ENCODE measurements around the gene CAMKK1.
A peak's percentile ranks its signal among the peaks of the same experiment; 100 is the strongest.
"Not testable (repeated sequence)": the region's sequence is repeated elsewhere in the genome, so short reads cannot be mapped to it uniquely, and the experiment has no call there.

CAMKK1 gene

DNA sequence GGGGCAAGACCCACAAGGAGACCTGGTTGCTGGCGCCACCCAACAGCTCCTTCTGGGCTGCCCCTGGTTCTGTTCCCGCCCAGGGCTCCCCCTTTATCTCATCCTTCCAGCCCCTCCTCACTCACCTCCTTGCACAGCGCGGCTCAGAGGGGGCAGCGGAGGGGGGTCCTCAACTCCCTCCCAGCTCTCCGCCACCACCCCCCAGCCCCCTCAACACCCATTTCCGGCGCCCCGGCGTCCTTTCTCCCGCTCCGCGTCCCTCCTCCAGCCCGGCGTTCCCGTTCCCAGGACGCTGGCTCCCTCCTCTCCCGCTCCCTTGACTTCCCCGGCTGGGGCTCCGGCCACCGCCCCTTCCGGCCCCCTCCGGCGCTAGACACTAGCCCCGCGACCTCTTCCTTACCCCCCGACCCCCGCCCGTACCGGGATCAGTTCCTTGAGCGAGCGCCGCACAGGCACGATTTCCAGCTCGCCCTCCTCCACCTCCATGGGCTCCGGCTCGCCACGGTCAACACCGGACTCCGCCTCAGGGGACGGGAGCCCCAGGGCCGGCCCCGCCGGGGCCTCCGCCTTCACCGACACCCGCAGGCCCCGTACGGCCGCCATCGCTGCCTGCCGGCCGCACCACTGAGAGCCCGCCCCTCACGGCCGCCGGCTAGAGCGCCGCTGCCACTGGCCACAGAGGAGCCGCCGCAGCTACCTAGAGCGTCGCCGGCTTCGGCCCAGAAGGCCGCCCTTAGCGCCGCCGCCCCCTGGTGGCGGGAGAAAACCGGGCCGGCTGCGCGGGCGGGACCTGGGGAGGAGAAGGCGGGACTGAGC is 47.0 kb downstream of the CAMKK1 start, which contains the start of gene NCBP3:
NCBP3 (minus strand) TSS at position 626 of the 816 bp plus-strand sequence; CDS start at position 603, 23 bp downstream.
- Histone ChIP-seq H3K9me3 (no peaks in the 10 kb centered on the region), H3K4me1 (ENCODE audit: control insufficient read depth in 1 of 2, insufficient read depth in 1 of 2, low read depth in 1 of 2, low read length in 1 of 2) (peaks cover 33 to 38% of the 10 kb centered on the region in 2 experiments), H3K27ac (peak within 1 kb of the TSS; percentile 82)

DNA sequence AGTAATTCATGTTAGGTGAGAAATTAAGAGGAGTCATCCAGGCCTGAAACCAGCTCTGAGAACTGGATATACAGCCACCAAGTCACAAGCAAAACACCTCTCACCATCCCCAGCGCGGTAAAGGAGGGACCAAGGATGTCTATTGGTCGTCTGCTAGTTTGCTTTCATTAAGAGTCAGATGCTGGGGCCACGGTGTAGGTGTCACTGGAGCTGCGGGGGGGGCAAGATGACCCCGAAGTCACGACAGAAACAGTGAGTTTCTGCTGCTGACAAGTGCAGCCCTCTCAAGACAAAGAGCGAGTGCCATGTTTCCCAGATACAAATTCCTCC is 47.6 kb downstream of the CAMKK1 start:
- no peaks in the 10 kb centered on the region for H3K27me3 ChIP-seq
- peaks cover 10% of the 10 kb centered on the region for H3K36me3 ChIP-seq
- peak overlapping the region; percentile 80 to 97 for H3K4me3 ChIP-seq (ENCODE audit: low read depth in 1 of 2, low read length in 1 of 2)
- TF ChIP-seq, protein P1, sequence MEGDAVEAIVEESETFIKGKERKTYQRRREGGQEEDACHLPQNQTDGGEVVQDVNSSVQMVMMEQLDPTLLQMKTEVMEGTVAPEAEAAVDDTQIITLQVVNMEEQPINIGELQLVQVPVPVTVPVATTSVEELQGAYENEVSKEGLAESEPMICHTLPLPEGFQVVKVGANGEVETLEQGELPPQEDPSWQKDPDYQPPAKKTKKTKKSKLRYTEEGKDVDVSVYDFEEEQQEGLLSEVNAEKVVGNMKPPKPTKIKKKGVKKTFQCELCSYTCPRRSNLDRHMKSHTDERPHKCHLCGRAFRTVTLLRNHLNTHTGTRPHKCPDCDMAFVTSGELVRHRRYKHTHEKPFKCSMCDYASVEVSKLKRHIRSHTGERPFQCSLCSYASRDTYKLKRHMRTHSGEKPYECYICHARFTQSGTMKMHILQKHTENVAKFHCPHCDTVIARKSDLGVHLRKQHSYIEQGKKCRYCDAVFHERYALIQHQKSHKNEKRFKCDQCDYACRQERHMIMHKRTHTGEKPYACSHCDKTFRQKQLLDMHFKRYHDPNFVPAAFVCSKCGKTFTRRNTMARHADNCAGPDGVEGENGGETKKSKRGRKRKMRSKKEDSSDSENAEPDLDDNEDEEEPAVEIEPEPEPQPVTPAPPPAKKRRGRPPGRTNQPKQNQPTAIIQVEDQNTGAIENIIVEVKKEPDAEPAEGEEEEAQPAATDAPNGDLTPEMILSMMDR (IDR thresholded peaks at IDR 0.05), result no peak
- H3K4me1 ChIP-seq (ENCODE audit: control insufficient read depth in 1 of 2, insufficient read depth in 1 of 2, low read depth in 1 of 2, low read length in 1 of 2), result peaks cover 39 to 44% of the 10 kb centered on the region in 2 experiments
- no peaks in the 10 kb centered on the region for H3K9me3 ChIP-seq
- H3K27ac ChIP-seq, result peak overlapping the region; percentile 82

More for the DNA sequence above, 47.0 kb downstream of the CAMKK1 start, which contains the start of gene NCBP3:
- H3K36me3 ChIP-seq, result peaks cover 10% of the 10 kb centered on the region
- peak within 1 kb of the TSS; percentile 80 to 97 for H3K4me3 ChIP-seq (ENCODE audit: low read depth in 1 of 2, low read length in 1 of 2)
- TF ChIP-seq, protein P1 (IDR thresholded peaks at IDR 0.05), result peak; percentile 99
- no peaks in the 10 kb centered on the region for H3K27me3 ChIP-seq

- not testable (repeated sequence) for H3K27me3 ChIP-seq; H3K27ac ChIP-seq; H3K9me3 ChIP-seq; H3K4me3 ChIP-seq (ENCODE audit: low read depth in 1 of 2, low read length in 1 of 2)
- Histone ChIP-seq H3K36me3 (peaks cover 16% of the 10 kb centered on the region), H3K4me1 (ENCODE audit: control insufficient read depth in 1 of 2, insufficient read depth in 1 of 2, low read depth in 1 of 2, low read length in 1 of 2) (peaks cover 45 to 46% of the 10 kb centered on the region in 2 experiments)
Measured at GRCh38 chr17:3844556-3844955, 48.3 kb downstream of the CAMKK1 start.

DNA sequence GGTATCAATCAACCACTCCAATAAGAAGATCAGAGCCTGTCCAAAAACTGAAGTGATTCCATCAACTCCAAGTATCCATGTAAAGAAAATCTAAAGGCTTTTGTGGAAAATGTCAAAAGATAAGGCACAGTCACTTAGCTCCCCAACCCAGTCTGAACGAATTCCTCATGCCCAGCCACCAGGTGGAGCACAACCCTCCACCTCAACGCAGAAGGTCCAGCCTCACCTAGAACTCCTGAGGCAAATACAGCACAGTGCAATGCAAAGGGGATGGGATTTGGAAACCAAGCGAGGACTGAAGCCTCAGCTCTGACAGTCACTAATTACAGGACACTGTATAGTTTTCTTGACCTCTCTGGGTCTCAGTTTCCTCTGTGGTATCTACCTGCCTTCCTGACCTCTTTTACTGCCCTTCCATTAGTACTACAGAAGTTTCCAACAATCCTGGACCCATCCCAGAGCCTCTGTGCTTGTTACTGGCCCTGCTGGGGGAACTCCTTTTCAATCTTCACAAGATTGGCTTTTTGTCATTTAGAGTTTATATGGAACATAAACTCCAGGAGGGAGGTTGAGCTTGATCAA is 48.8 kb downstream of the CAMKK1 start:
- Histone ChIP-seq H3K4me3 (ENCODE audit: low read depth in 1 of 2, low read length in 1 of 2) (no peak overlapping the region), H3K27ac (peak overlapping the region; percentile 5), H3K4me1 (ENCODE audit: control insufficient read depth in 1 of 2, insufficient read depth in 1 of 2, low read depth in 1 of 2, low read length in 1 of 2) (peaks cover 45 to 46% of the 10 kb centered on the region in 2 experiments), H3K27me3 (no peaks in the 10 kb centered on the region), H3K9me3 (no peaks in the 10 kb centered on the region), H3K36me3 (peaks cover 22% of the 10 kb centered on the region)
- TF ChIP-seq, protein P1 (IDR thresholded peaks at IDR 0.05), result peak; percentile 40

DNA sequence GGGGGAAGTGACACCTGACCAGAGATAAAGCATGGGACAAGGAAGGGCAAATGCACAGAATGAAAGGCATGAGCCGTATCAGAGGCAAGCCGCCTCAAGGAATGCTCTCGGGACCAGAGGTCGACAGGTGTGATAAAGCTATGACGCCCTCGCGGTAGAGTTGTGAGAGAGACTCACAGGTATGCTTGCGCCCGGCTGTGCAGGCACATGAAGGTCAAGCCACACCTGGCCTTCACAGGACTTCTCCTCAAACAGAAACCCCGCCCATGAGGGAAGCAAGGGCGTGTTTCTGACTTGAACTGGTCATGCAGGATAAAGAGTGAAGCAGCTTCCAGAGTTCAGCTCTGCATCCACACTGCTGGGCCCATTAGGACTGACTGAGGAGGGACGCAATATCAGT is 54.6 kb downstream of the CAMKK1 start:
- Histone ChIP-seq H3K9me3 (no peaks in the 10 kb centered on the region), H3K27ac (peak overlapping the region; percentile 21), H3K4me3 (ENCODE audit: low read depth in 1 of 2, low read length in 1 of 2) (no peak overlapping the region), H3K36me3 (peaks cover 39% of the 10 kb centered on the region), H3K4me1 (ENCODE audit: control insufficient read depth in 1 of 2, insufficient read depth in 1 of 2, low read depth in 1 of 2, low read length in 1 of 2) (peaks cover 48 to 51% of the 10 kb centered on the region in 2 experiments), H3K27me3 (no peaks in the 10 kb centered on the region)
- TF ChIP-seq, protein P1 (IDR thresholded peaks at IDR 0.05), result no peak

GRCh38 chr17:3836551-3836950 is 56.3 kb downstream of the CAMKK1 start:
- H3K36me3 ChIP-seq, result peaks cover 29% of the 10 kb centered on the region
- H3K27ac ChIP-seq, result peak overlapping the region; percentile 66
- TF ChIP-seq, protein P1 (IDR thresholded peaks at IDR 0.05), result no peak
- no peaks in the 10 kb centered on the region for H3K9me3 ChIP-seq
- peaks cover 46 to 47% of the 10 kb centered on the region in 2 experiments for H3K4me1 ChIP-seq (ENCODE audit: control insufficient read depth in 1 of 2, insufficient read depth in 1 of 2, low read depth in 1 of 2, low read length in 1 of 2)
- H3K4me3 ChIP-seq (ENCODE audit: low read depth in 1 of 2, low read length in 1 of 2), result no peak overlapping the region
- H3K27me3 ChIP-seq, result no peaks in the 10 kb centered on the region

Data from neutrophil (primary cell).